Fibroblast of mammary gland (primary cell): ENCODE results near the gene RBFA.

Source experiments
- DNase-seq: peaks from one replicate; pipeline ENCODE4 v3.0.0-alpha.2; 2010; ENCODE audit warnings: low read depth
- H3K4me3 ChIP-seq: 2 replicates; pipeline ENCODE4 v1.5.1; 2011; ENCODE audit warnings: low read depth, mild to moderate bottlenecking, low read length, moderate library complexity; ENCODE audit not compliant: control insufficient read depth
- TF ChIP-seq, protein P1 (sequence below): conservative IDR thresholded peaks from 2 replicates; pipeline ENCODE4 v1.5.1; 2011; ENCODE audit warnings: low read depth, low read length, inconsistent platforms; ENCODE audit not compliant: control insufficient read depth, insufficient read depth

Gene RBFA

DNA sequence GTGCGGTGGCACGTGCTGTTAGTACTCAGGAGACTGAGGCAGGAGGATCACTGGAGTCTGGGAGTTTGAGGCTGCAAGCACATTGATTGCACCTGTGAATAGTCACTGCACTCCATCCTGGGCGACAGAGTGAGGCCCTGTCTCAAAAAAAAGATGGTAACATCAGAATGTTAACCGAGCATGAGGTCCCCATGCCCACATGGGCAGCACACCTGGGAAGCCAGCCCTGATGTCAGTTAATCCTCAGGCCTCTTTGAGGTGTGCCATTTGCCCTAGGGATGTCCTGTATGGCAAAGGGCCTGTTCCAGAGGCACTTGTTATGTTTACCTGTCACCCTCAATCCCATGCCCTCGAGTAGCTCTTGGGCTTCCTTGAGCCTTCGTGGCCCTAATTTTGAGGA, 16.6 kb downstream of the RBFA start:
- TF ChIP-seq, protein P1, sequence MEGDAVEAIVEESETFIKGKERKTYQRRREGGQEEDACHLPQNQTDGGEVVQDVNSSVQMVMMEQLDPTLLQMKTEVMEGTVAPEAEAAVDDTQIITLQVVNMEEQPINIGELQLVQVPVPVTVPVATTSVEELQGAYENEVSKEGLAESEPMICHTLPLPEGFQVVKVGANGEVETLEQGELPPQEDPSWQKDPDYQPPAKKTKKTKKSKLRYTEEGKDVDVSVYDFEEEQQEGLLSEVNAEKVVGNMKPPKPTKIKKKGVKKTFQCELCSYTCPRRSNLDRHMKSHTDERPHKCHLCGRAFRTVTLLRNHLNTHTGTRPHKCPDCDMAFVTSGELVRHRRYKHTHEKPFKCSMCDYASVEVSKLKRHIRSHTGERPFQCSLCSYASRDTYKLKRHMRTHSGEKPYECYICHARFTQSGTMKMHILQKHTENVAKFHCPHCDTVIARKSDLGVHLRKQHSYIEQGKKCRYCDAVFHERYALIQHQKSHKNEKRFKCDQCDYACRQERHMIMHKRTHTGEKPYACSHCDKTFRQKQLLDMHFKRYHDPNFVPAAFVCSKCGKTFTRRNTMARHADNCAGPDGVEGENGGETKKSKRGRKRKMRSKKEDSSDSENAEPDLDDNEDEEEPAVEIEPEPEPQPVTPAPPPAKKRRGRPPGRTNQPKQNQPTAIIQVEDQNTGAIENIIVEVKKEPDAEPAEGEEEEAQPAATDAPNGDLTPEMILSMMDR: no peak
- no peak overlapping the region for H3K4me3 ChIP-seq
- no peak for DNase-seq

DNA sequence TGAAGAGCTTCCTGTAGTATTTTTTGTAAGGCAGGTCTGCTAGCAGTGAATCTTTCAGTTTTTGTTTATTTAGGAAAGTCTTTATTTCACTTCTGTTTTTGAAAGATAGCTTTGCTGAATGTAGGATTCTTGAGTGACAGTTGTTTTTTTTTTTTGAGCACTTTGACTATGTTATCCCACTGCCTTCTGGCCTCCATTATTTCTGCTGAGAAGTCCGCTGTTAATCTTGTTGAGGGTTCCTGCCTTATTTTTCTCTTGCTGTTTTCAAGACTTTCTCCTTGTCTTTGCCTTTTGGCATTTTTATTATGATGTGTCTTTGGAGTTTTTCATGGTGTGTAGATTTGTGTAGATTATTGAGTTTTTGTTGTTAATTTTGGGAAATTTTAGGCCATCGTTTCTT, 21.9 kb downstream of the RBFA start:
- DNase-seq: no peak
- no peak overlapping the region for H3K4me3 ChIP-seq
- TF ChIP-seq, protein P1: no peak

DNA sequence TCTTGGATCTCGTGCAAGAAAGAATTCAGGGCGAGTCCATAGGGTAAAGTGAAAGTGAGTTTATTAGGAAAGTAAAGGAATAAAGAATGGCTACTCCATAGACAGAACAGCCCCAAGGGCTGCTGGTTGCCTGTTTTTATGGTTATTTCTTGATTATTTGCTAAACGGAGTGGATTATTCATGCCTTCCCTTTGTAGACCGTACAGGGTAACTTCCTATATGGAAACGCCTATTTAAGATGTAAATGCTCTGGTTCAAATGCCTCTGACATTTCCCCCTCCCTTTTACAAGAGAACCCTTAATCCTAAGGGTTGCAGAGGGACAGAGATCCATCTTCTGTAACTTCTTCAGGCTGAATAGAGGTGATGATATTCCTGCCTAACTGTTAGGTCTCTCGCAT, 25.7 kb downstream of the RBFA start:
- no peak overlapping the region for H3K4me3 ChIP-seq
- TF ChIP-seq, protein P1: no peak
- DNase-seq: no peak

DNA sequence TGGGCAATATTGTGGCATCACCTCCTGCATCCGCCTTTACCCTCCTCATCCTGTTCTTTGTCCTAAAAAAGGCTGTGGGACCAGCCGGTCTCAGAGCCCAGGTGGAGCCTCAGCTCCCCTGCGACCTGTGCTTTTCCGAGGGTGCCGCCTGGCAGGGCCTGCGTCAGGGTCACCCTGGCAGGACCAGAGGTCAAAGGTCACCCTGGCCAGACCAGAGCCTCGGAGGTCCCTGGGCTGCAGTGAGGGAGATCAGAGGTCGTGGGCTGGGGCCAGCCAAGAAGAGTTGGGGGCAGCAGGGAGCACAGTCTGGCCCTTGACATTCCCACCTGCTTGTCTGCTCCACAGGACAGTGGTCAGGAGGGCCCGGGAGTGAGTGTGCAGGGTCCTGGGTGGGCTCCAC, 31.5 kb downstream of the RBFA start:
- TF ChIP-seq, protein P1: no peak

DNA sequence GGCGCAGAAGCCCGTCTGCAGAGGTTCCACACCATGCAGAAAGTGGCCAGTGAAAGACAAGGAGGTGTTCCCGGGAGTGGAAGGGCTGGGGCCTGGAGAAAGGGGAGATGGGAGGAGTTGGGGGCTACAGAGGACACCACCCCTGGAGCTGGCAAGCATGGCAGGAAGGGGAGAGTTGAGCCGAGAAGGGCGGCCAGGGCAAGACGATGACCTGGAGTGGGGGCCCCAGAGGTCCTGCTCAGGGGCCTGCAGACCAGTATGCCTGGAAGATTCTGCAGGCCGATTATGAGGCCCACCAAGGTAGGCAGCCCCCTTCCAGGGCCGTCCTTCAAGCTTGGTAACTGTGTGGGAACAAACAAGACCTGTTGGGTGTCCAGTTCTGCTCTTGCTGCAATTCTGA, 33.1 kb downstream of the RBFA start:
- no peak overlapping the region for H3K4me3 ChIP-seq
- no peak for DNase-seq
- TF ChIP-seq, protein P1: no peak

More for the DNA sequence above, 31.5 kb downstream of the RBFA start:
- no peak for DNase-seq
- no peak overlapping the region for H3K4me3 ChIP-seq

DNA sequence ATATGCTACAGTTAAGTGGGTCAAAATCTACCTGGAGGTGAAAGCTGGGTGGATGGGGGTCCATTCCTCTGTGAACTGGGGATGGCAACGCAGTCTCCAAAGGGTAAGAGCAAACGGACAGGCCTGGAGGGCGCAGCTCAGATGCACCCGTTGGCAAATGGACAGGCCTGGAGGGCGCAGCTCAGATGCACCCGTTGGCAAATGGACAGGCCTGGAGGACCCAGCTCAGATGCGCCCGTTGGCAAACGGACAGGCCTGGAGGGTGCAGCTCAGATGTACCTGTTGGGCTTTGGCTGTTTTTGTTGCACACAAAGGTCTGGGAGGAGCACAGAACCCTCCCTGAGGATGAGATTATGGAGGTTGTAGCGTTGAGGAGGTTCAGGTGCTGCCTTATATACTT, 33.7 kb downstream of the RBFA start:
- no peak for DNase-seq
- TF ChIP-seq, protein P1: no peak
- no peak overlapping the region for H3K4me3 ChIP-seq

DNA sequence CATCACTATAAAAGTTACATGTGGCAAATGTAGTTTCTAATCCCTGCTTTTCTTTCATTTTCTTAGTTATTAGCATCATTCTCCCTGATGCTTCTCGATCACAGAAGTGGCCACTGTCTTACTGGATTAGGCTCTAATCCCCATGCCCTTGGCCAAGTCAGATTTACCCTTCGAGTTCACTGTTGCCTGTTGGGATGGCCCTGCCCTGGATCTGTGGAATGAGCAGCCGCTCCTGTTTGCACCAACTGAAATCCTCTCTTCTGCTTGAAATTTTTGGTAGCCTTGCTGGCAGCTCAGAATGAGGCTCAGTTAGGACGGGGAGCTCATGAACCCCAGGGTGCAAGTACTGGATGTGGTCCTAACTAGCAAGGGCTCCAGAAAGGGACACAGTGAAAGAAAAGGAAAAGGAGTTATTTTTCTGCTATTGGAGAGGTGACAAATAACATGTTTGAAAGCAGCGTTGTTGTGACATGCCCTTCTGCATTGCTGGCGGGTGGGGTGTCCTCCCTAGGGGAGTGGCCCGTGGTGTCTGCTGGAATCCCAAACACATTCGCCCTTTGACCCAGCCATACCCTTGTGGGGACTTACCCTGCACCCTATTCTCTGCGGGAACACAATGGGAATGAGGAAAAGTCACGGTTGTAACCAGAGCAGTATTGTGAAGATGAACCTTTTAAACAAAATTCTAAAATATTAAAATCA, 34.5 kb downstream of the RBFA start:
- TF ChIP-seq, protein P1: no peak
- no peak for DNase-seq

More for the DNA sequence above, 34.5 kb downstream of the RBFA start:
- H3K4me3 ChIP-seq: no peak overlapping the region
